H1 (cell line): ENCODE measurements around the gene UBC. TPM values are rescaled to one million over a fixed set of nuclear protein-coding genes. Genes with fewer than 3 reads are reported as not detected.

Experiments used
- CTCF ChIA-PET: fragments of 300-600 bp; sonication (Branson Sonifier 250); formaldehyde crosslinking; loops from one replicate; lab custom pipeline; 2021; ENCODE audit not compliant: partially characterized antibody; lab: Charles Lee
- POLR2A ChIA-PET: fragments of 300-600 bp; sonication (Branson Sonifier 250); formaldehyde crosslinking; loops from one replicate; lab custom pipeline; 2021; ENCODE audit warnings: inconsistent platforms; ENCODE audit not compliant: partially characterized antibody; lab: Charles Lee
- DNase-seq, 2 experiments: peaks; one replicate each; pipeline versions ENCODE4 v3.0.0 to v3.0.0-alpha.2; 2010 to 2022; ENCODE audit warnings: low spot score in 2 of 2, low read depth in 1 of 2, mixed read lengths in 1 of 2
- FAIRE-seq: peaks from 2 replicates; lab custom pipeline; 2011; peaks lifted over from hg19 to GRCh38; lab: Jason Lieb, UNC
- H2AFZ ChIP-seq: 2 replicates; pipeline ENCODE4 v1.8.1; 2012; ENCODE audit warnings: low read length, inconsistent platforms
- H2AK5ac ChIP-seq: 2 replicates; pipeline ENCODE4 v1.6.1; 2013; ENCODE audit warnings: low read depth, low read length
- H2BK120ac ChIP-seq: replicated peaks from 2 replicates; pipeline ENCODE3; 2013; ENCODE audit warnings: low read depth, low read length, inconsistent platforms
- H2BK12ac ChIP-seq: 2 replicates; pipeline ENCODE4 v1.6.1; 2013; ENCODE audit warnings: low read depth, low read length
- H2BK15ac ChIP-seq: 2 replicates; pipeline ENCODE4 v1.6.1; 2013; ENCODE audit warnings: low read length
- H2BK20ac ChIP-seq: 2 replicates; pipeline ENCODE4 v1.6.1; 2013; ENCODE audit warnings: low read length
- H2BK5ac ChIP-seq: 2 replicates; pipeline ENCODE4 v1.6.1; 2013; ENCODE audit warnings: low read depth, low read length
- H3K14ac ChIP-seq: 2 replicates; pipeline ENCODE4 v1.6.1; 2013; ENCODE audit warnings: inconsistent platforms; ENCODE audit not compliant: insufficient read length
- H3K18ac ChIP-seq: 2 replicates; pipeline ENCODE4 v1.6.1; 2013; ENCODE audit warnings: low read length; ENCODE audit errors: extremely low read depth
- H3K23ac ChIP-seq: 2 replicates; pipeline ENCODE4 v1.6.1; 2013; ENCODE audit warnings: inconsistent platforms; ENCODE audit not compliant: insufficient read length
- H3K23me2 ChIP-seq: 2 replicates; pipeline ENCODE4 v1.6.1; 2013; ENCODE audit warnings: low read depth, low read length
- H3K27ac ChIP-seq: 2 replicates; pipeline ENCODE4 v1.6.1; 2011; ENCODE audit warnings: low read depth, low read length, inconsistent platforms
- H3K27me3 ChIP-seq, 4 experiments: replicated peaks in 1 of 4; 1 replicate in 1 of 4; 2 replicates in 3 of 4; pipeline versions ENCODE4 v1.6.1 to v1.8.1; 2011 to 2013; ENCODE audit warnings: low read length in 3 of 4, mild to moderate bottlenecking in 3 of 4, inconsistent platforms in 2 of 4, mixed read lengths in 2 of 4, moderate library complexity in 1 of 4; ENCODE audit not compliant: control insufficient read depth in 3 of 4, insufficient read depth in 3 of 4; ENCODE audit errors: extremely low read depth in 1 of 4
- H3K36me3 ChIP-seq, 4 experiments: 2 replicates each; pipeline versions ENCODE4 v1.6.1 to v1.8.1; 2011 to 2013; ENCODE audit warnings: mild to moderate bottlenecking in 4 of 4, low read length in 3 of 4, moderate library complexity in 2 of 4, control low read depth in 1 of 4, inconsistent platforms in 1 of 4; ENCODE audit not compliant: insufficient read depth in 4 of 4, control insufficient read depth in 2 of 4
- H3K4ac ChIP-seq: replicated peaks from 2 replicates; pipeline ENCODE3; 2013; ENCODE audit warnings: low read length, low read depth, mixed read lengths, inconsistent platforms; ENCODE audit not compliant: insufficient read length
- H3K4me1 ChIP-seq, 4 experiments: replicated peaks in 1 of 4; 1 replicate in 1 of 4; 2 replicates in 3 of 4; pipeline versions ENCODE4 v1.6.1 to v1.8.1; 2011 to 2013; ENCODE audit warnings: low read length in 3 of 4, inconsistent platforms in 2 of 4, mixed read lengths in 1 of 4; ENCODE audit not compliant: insufficient read depth in 4 of 4, control insufficient read depth in 3 of 4
- H3K4me2 ChIP-seq, 2 experiments: 2 replicates each; pipeline versions ENCODE4 v1.6.1 to v1.8.1; 2011 to 2013; ENCODE audit warnings: low read depth in 2 of 2, low read length in 2 of 2, control low read depth in 1 of 2, inconsistent platforms in 1 of 2, mild to moderate bottlenecking in 1 of 2; ENCODE audit not compliant: insufficient read depth in 1 of 2
- H3K4me3 ChIP-seq, 4 experiments: fragments of 200-600, 300-600 bp in 1 of 4; sonication (generic), shearing (Covaris generic), sonication (Bioruptor Twin) in 1 of 4; 2 replicates each; pipeline versions ENCODE4 v1.5.1 to v1.8.1; 2011 to 2016; ENCODE audit warnings: low read length in 4 of 4, low read depth in 3 of 4, control low read depth in 2 of 4, inconsistent platforms in 2 of 4, mild to moderate bottlenecking in 2 of 4, mixed read lengths in 1 of 4, moderate library complexity in 1 of 4; ENCODE audit not compliant: insufficient read depth in 2 of 4; ENCODE audit errors: extremely low read depth in 1 of 4
- H3K56ac ChIP-seq: replicated peaks from 2 replicates; pipeline ENCODE3; 2013; ENCODE audit warnings: low read depth, mild to moderate bottlenecking, mixed read lengths, low read length, inconsistent platforms; ENCODE audit not compliant: insufficient read length
- H3K79me1 ChIP-seq: 2 replicates; pipeline ENCODE4 v1.6.1; 2013; ENCODE audit warnings: low read depth, low read length, control low read depth
- H3K79me2 ChIP-seq, 2 experiments: 2 replicates each; pipeline versions ENCODE4 v1.6.1 to v1.8.1; 2012 to 2013; ENCODE audit warnings: low read length in 2 of 2, mild to moderate bottlenecking in 2 of 2, inconsistent platforms in 1 of 2; ENCODE audit not compliant: insufficient read depth in 2 of 2, control insufficient read depth in 1 of 2
- H3K9ac ChIP-seq, 4 experiments: replicated peaks in 1 of 4; 1 replicate in 1 of 4; 2 replicates in 3 of 4; pipeline versions ENCODE4 v1.6.1 to v1.8.1; 2011 to 2013; ENCODE audit warnings: low read depth in 3 of 4, low read length in 3 of 4, control low read depth in 2 of 4, mild to moderate bottlenecking in 2 of 4, moderate library complexity in 2 of 4, inconsistent platforms in 1 of 4; ENCODE audit errors: extremely low read depth in 1 of 4
- H3K9me3 ChIP-seq, 2 experiments: 2 replicates each; pipeline versions ENCODE4 v1.6.1 to v1.8.1; 2012 to 2013; ENCODE audit warnings: mild to moderate bottlenecking in 2 of 2, moderate library complexity in 2 of 2, control low read depth in 1 of 2, inconsistent platforms in 1 of 2, low read depth in 1 of 2, low read length in 1 of 2, mixed read lengths in 1 of 2; ENCODE audit not compliant: insufficient read depth in 2 of 2
- H4K20me1 ChIP-seq, 2 experiments: replicated peaks in 1 of 2; 2 replicates each; pipeline versions ENCODE3 to v1.8.1; 2011 to 2013; ENCODE audit warnings: inconsistent platforms in 2 of 2, low read length in 2 of 2, mild to moderate bottlenecking in 1 of 2; ENCODE audit not compliant: insufficient read depth in 2 of 2, control insufficient read depth in 1 of 2
- H4K5ac ChIP-seq: 2 replicates; pipeline ENCODE4 v1.6.1; 2013; ENCODE audit warnings: low read length, low read depth, mixed read lengths, inconsistent platforms; ENCODE audit not compliant: insufficient read length
- H4K8ac ChIP-seq: 2 replicates; pipeline ENCODE4 v1.8.0; 2013; ENCODE audit warnings: mild to moderate bottlenecking, moderate library complexity, low read length, inconsistent platforms; ENCODE audit not compliant: insufficient read depth; ENCODE audit errors: extremely low read depth
- H4K91ac ChIP-seq: replicated peaks from 2 replicates; pipeline ENCODE3; 2013; ENCODE audit warnings: low read length, mixed read lengths, inconsistent platforms; ENCODE audit not compliant: insufficient read length
- POLR2AphosphoS5 ChIP-seq: IDR thresholded peaks from 2 replicates; pipeline ENCODE4 v1.6.1; 2011; ENCODE audit warnings: low read depth, low read length
- TBP ChIP-seq: IDR thresholded peaks from 2 replicates; pipeline ENCODE4 v1.6.1; 2011; ENCODE audit warnings: low read depth, low read length, improper control_type of control experiment
- WGBS, 2 experiments: shearing (Covaris generic) in 1 of 2; methylation state at CpG; one replicate each; pipeline versions ENCODE4 v1.1.6 to v1.1.7; 2013 to 2015; ENCODE audit warnings: low lambda C conversion rate in 2 of 2, mixed read lengths in 2 of 2, inconsistent platforms in 1 of 2, low coverage in 1 of 2, missing lambda C conversion rate in 1 of 2; ENCODE audit not compliant: insufficient replicate concordance in 2 of 2, insufficient coverage in 1 of 2, insufficient read length in 1 of 2; ENCODE audit errors: extremely low coverage in 1 of 2, missing lambda C conversion rate in 1 of 2; 5-methylcytosine and 5-hydroxymethylcytosine counted together
- polyA plus RNA-seq, 7 experiments: library from polyadenylated mRNA; depleted of rRNA in 3 of 7; stranded (reverse) in 5 of 7; unstranded in 2 of 7; fragments of >200 nt in 5 of 7; fragments of 200-250 nt in 2 of 7; gene quantifications; 1 replicate in 5 of 7; 2 replicates in 1 of 7; 4 replicates in 1 of 7; pipeline versions ENCODE4 v1.2.1 to v1.2.3, GENCODE V29; 2011 to 2013; ENCODE audit warnings: missing spikeins in 2 of 7, mixed read lengths in 2 of 7
- total RNA-seq: library from RNA; stranded (reverse); fragmentation: NEBNext Ultra II Directional; extraction: Animal tissue kit (Norgen Biotek cat#: 25700); gene quantifications from 2 replicates; pipeline ENCODE4 v1.2.1, GENCODE V29; 2021

Gene UBC
- total and polyA plus RNA-seq, 2 of the 8 experiments (the other 6 are each of a cell fraction or from before 2014, with no cell fraction given) = 559 to 749 TPM

DNA sequence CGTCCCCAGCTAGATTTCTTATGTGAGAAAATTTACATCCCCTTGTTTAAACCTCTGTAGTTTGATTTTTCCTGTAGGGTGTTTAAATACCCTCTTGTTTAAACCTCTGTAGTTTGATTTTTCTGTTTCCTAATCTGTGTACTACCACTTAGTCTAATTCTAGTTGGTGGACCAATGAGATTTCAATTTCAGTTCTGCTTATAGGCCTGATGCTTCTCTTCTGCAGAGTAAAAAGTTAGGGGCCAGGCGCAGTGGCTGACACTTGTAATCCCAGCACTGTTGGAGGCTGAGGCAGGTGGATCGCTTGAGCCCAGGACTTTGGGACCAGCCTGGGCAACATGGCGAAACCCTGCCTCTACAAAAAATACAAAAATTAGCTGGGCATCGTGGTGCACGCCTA is 11.5 kb downstream of the UBC start:
- 95% methylated on average over 6 of the region's 6 CpGs; no CpG with 5 or more reads in 1 of the 2 experiments for WGBS, 2 experiments
- ChIA-PET CTCF (interaction anchor here (0.6 to 4.8 kb wide), 4 partner anchors 16 to 24 kb away, joined by 3 to 25 read pairs (median 4); no protein-coding TSS in a partner anchor), POLR2A (interaction anchor here (0.6 to 5.1 kb wide), 2 partner anchors 12 to 107 kb away, joined by 3 to 34 read pairs; partner anchors contain the start of gene UBC)
- DNase-seq (no peak), FAIRE-seq (no peak)
- Histone ChIP-seq H2BK120ac (no peak overlapping the region), H3K4ac (no peak overlapping the region), H2AFZ (no peak overlapping the region), H3K4me2 (no peak overlapping the region), H3K27me3 (no peaks in the 10 kb centered on the region), H2AK5ac (no peak overlapping the region), H3K18ac (no peak overlapping the region), H3K79me2 (no peaks in the 10 kb centered on the region), H4K91ac (no peak overlapping the region), H4K20me1 (no peaks in the 10 kb centered on the region), H4K5ac (no peak overlapping the region), H3K27ac (no peak overlapping the region), H2BK15ac (no peak overlapping the region), H3K4me3 (no peak overlapping the region), H3K79me1 (no peaks in the 10 kb centered on the region; the same call in 1 of the 2 replicates), H2BK12ac (no peak overlapping the region), H3K4me1 (peaks cover 0 to 6% (median 1%) of the 10 kb centered on the region in 4 experiments; a peak in 3 of 7 replicates), H2BK20ac (no peak overlapping the region), H3K36me3 (no peaks in the 10 kb centered on the region), H3K23me2 (no peaks in the 10 kb centered on the region), H3K56ac (no peak overlapping the region), H2BK5ac (no peak overlapping the region), H3K14ac (no peak overlapping the region), H3K23ac (no peak overlapping the region), H3K9ac (no peak overlapping the region), H3K9me3 (no peaks in the 10 kb centered on the region), H4K8ac (no peak overlapping the region)
- TF ChIP-seq POLR2AphosphoS5 (no peak), TBP (no peak)
